Cortex of kidney (tissue), 1 donor: ENCODE data around the gene VANGL1.

Experiments
- DNase-seq: peaks from one replicate; lab custom pipeline; 2025; lab: John Stamatoyannopoulos, UW

The VANGL1 gene

GRCh38 chr1:115744646-115745275 is 103.0 kb downstream of the VANGL1 start:
- DNase-seq = no peak

- DNase-seq = no peak
These were observed 104.4 kb downstream of the VANGL1 start for GRCh38 chr1:115746021-115746690.
